Stimulated activated CD8-positive, alpha-beta memory T cell treated with anti-CD3 and anti-CD28 coated beads, Interleukin-7, amount 100 ng/mL, for 24 hours (primary cell): ENCODE measurements around the gene MYO10.
"Not testable (repeated sequence)": the region's sequence is repeated elsewhere in the genome, so short reads cannot be mapped to it uniquely, and the experiment has no call there.

Experiments
- DNase-seq: peaks from one replicate; pipeline ENCODE4 v3.0.0-alpha.2; 2020; ENCODE audit warnings: low read depth

MYO10 gene

GRCh38 chr5:16666883-16667398 lies 269.1 kb downstream of the MYO10 start:
- DNase-seq: no peak

- no peak for DNase-seq
Measured at GRCh38 chr5:16666130-16666882, 269.8 kb downstream of the MYO10 start.

- DNase-seq: no peak
Measured at GRCh38 chr5:16665601-16666000, 270.5 kb downstream of the MYO10 start.

- DNase-seq: no peak
Measured at GRCh38 chr5:16664368-16664767, 271.7 kb downstream of the MYO10 start.

- no peak for DNase-seq
Measured at GRCh38 chr5:16663840-16664239, 272.2 kb downstream of the MYO10 start.

- DNase-seq: no peak
Measured at GRCh38 chr5:16661713-16662112, 274.4 kb downstream of the MYO10 start.

- DNase-seq: no peak
Measured at GRCh38 chr5:16660982-16661381, 275.1 kb downstream of the MYO10 start.

GRCh38 chr5:16659536-16659935 lies 276.6 kb downstream of the MYO10 start:
- no peak for DNase-seq

GRCh38 chr5:16656561-16657191 lies 279.4 kb downstream of the MYO10 start:
- no peak for DNase-seq

- no peak for DNase-seq
Measured at GRCh38 chr5:16654647-16655334, 281.3 kb downstream of the MYO10 start.

GRCh38 chr5:16648739-16649138 lies 287.3 kb downstream of the MYO10 start:
- DNase-seq: not testable (repeated sequence)

- no peak for DNase-seq
Measured at GRCh38 chr5:16644301-16644889, 291.7 kb downstream of the MYO10 start.

GRCh38 chr5:16642867-16643266 lies 293.2 kb downstream of the MYO10 start:
- no peak for DNase-seq

- DNase-seq: no peak
Measured at GRCh38 chr5:16639206-16639605, 296.9 kb downstream of the MYO10 start.

- DNase-seq: no peak
Measured at GRCh38 chr5:16628376-16628775, 307.7 kb downstream of the MYO10 start.

- no peak for DNase-seq
Measured at GRCh38 chr5:16626696-16627264, 309.3 kb downstream of the MYO10 start.

GRCh38 chr5:16625096-16625495 lies 311.0 kb downstream of the MYO10 start:
- no peak for DNase-seq

GRCh38 chr5:16619136-16619535 lies 317.0 kb downstream of the MYO10 start:
- DNase-seq: no peak

- DNase-seq: no peak
Measured at GRCh38 chr5:16618138-16618897, 317.8 kb downstream of the MYO10 start.

- DNase-seq: no peak
Measured at GRCh38 chr5:16617274-16617968, 318.7 kb downstream of the MYO10 start.
